Cardiac septum (tissue), 1 donor: Measurements from ENCODE around the gene STK32B. TPM values are rescaled to one million over a fixed set of nuclear protein-coding genes. Genes with fewer than 3 reads are reported as not detected.
"Not testable (repeated sequence)": the region's sequence is repeated elsewhere in the genome, so short reads cannot be mapped to it uniquely, and the experiment has no call there.

Experiments used
- DNase-seq: peaks from one replicate; pipeline ENCODE4 v3.0.0-alpha.2; 2020; ENCODE audit warnings: low spot score
- intact Hi-C: fragments of 100-400 bp; cut with DNase I; formaldehyde crosslinking; loops from one replicate; pipeline ENCODE4 v1.14.0; 2022
- total RNA-seq: library from RNA; stranded (reverse); fragmentation: NEBNext Ultra II Directional; extraction: Animal tissue kit (Norgen Biotek cat#: 25700); gene quantifications from one replicate; pipeline ENCODE4 v1.2.1, GENCODE V29; 2021
- donor health status: DM: no; HTN: no; CAD: no.

STK32B gene
- total RNA-seq, 1 donor from 2014 or later = 0.22 TPM

- no peak for DNase-seq
- intact Hi-C loops = loop anchor here (5.0 kb wide), 1 partner anchor 392 kb away; no protein-coding TSS in a partner anchor
These were observed 348.6 kb downstream of the STK32B start for GRCh38 chr4:5399790-5400421.

DNA sequence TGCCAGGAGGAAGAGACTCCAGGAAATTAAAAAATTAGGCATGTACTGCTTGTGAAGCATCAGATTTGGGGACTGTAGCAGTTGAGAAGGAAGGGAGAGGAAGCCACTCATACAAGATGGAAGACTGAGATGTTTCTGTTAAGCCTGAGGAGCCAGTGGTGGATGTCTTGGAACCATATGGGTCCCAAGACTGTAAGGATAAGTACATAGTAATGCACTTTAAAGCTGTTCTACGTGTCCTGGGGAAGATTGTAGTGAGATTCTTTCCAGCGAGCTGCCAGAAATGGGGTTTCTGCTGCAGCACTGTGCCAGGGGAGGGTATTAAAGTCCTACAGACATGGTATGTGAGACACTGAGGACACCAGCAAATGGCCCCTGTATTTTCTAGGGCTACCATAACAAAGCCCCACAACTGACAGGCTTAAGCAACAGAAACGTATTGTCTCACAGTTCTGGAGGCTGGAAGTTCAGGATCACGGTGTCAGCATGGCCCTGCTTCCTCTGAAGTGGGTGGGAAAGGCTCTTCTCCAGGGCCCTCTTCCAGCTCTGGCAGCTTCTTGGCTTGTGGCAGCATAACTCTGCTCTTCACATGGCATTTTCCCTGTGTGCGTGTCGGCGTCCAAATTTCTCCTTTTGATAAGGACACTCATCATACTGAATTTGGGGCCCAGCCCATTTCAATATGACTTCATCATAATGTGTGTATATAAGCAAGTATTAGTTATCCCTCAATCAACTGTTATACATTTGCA, 352.6 kb downstream of the STK32B start:
- intact Hi-C loops = loop anchor here (5.0 kb wide), 1 partner anchor 388 kb away; no protein-coding TSS in a partner anchor

GRCh38 chr4:5409237-5409636, 358.0 kb downstream of the STK32B start:
- intact Hi-C loops = no loop called here

More for the DNA sequence above, 352.6 kb downstream of the STK32B start:
- DNase-seq = no peak

GRCh38 chr4:5409972-5410618, 358.8 kb downstream of the STK32B start:
- intact Hi-C loops = no loop called here

More at GRCh38 chr4:5409237-5409636, 358.0 kb downstream of the STK32B start:
- DNase-seq = no peak

DNA sequence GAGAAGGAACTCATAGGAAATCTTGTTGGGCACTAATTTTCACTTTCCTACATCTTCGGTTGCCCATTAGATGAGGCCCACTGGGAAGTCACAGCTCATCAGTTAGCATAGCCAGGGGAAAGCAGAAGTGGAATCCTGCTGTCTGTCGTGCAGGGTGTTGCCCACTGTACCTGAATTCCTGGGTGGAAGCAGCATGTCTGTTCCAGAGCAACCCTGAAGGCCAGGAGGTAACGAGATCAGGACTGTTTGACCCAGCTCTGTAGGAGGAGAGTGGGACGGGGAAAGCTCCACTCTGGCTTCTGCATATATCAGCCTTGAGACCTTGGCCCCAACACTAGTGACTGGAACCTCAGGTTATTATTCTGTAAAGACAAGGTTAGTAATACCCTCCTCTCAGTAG, 361.0 kb downstream of the STK32B start:
- intact Hi-C loops = no loop called here
- no peak for DNase-seq

More at GRCh38 chr4:5409972-5410618, 358.8 kb downstream of the STK32B start:
- DNase-seq = no peak

GRCh38 chr4:5412751-5413150, 361.5 kb downstream of the STK32B start:
- intact Hi-C loops = no loop called here

GRCh38 chr4:5416637-5417036, 365.4 kb downstream of the STK32B start:
- intact Hi-C loops = no loop called here
- DNase-seq = no peak

More at GRCh38 chr4:5412751-5413150, 361.5 kb downstream of the STK32B start:
- no peak for DNase-seq

- no peak for DNase-seq
- intact Hi-C loops = no loop called here
These were observed 369.0 kb downstream of the STK32B start for GRCh38 chr4:5420266-5420665.

DNA sequence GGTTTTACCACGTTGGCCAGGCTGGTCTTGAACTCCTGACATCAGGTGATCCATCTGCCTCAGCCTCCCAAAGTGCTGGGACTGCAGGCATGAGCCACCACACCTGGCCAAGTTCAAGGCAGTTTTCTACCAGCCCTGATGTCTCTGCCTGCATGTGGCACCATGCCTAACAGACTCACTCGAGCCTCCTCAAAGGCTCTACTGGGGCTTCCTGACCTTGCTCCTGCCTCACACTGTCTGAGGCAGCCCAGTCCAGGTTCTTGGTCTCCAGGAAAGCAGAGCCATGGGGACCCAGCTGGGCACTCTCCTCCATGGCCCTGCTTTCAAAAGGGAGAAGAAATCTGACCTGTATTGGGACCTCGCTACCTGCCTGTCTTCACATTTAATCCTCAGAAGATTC, 370.1 kb downstream of the STK32B start:
- DNase-seq = no peak
- intact Hi-C loops = no loop called here

GRCh38 chr4:5422195-5422594, 370.9 kb downstream of the STK32B start:
- intact Hi-C loops = no loop called here
- DNase-seq = no peak

DNA sequence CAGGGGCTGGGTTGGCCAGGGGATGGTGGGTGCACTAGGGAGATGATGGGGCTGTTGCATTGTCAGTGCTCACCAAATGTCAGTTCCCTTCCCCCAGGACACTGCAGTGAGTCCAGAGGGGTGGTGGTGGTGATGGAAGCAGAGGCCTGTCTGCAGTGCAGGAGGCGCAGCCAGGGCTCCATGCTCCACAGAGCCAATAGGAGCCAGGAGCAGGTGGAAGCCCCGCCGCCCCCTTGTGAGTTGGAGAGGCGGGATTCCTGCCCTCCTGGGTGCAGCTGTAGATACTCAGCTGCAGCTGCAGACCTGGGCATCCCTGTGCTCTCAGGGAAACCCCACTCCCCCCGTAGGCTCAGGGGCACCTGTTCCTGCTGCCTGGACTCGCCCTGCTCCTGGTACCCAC, 372.4 kb downstream of the STK32B start:
- DNase-seq = no peak

GRCh38 chr4:5424211-5424610, 372.9 kb downstream of the STK32B start:
- intact Hi-C loops = no loop called here
- no peak for DNase-seq

More for the DNA sequence above, 372.4 kb downstream of the STK32B start:
- intact Hi-C loops = no loop called here

DNA sequence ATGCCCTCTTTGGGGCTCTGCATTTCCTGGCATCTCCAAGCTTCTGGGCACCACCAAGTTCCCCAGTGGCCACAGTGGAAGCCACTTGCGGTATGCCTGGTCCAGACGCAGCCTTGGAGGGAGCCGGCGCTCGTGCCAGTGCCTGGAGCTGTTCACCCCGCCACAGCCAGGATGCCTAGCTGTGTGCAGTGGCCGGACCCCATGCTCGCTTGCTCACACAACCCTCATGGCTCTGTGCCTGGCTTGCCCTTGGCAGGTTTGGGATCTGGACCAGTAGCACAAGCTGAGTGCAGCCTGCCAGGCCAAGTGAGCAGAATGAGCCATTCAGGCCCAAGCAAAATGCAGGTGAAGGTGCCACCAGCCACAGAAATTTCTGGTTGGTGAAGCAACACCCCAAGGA, 373.6 kb downstream of the STK32B start:
- DNase-seq = no peak
- intact Hi-C loops = no loop called here

DNA sequence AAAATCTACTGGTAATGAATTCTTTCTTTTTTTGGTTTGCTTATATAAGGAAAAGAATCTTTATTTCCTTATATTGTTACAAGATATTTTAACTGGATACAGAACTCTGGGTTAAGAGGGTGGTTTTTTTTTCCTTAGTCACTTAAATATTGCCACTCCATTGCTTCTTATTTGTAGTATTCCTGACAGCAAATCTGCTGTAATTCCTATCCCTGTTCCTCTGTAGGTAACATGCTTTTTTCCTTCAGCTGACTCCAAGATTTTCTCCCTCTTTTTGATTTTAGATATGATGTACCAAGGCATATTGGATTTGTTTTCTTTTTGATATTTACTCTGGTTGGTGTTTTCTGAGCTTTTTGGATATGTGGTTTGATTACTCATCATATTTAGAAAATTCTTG, 378.5 kb downstream of the STK32B start:
- DNase-seq = no peak
- intact Hi-C loops = no loop called here

DNA sequence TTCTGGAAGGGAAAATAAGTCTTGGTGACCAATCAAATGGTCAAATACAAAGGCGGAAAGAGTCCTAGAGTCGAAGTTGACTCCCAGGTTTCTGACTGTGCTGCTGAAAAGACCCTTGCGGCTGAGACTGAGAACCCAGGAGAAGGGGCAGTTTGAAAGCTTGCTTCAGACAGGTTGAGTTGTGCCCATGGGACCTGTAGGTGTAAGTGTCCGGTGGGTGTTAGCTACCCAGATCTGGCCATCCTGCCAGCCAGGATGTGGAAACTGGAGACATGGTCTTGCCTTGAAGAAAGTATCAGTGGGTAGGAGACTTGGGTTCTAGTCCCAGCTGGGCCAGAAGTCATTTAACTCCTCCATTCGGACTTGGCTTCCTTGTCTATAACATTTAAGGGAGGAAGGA, 381.9 kb downstream of the STK32B start:
- no peak for DNase-seq
- intact Hi-C loops = no loop called here

GRCh38 chr4:5435201-5435600, 383.9 kb downstream of the STK32B start:
- no peak for DNase-seq
- intact Hi-C loops = no loop called here

- intact Hi-C loops = no loop called here
- DNase-seq = no peak
These were observed 384.5 kb downstream of the STK32B start for GRCh38 chr4:5435823-5436222.

GRCh38 chr4:5443976-5444802, 392.9 kb downstream of the STK32B start:
- DNase-seq = peak; percentile 54
- intact Hi-C loops = not testable (repeated sequence)

DNA sequence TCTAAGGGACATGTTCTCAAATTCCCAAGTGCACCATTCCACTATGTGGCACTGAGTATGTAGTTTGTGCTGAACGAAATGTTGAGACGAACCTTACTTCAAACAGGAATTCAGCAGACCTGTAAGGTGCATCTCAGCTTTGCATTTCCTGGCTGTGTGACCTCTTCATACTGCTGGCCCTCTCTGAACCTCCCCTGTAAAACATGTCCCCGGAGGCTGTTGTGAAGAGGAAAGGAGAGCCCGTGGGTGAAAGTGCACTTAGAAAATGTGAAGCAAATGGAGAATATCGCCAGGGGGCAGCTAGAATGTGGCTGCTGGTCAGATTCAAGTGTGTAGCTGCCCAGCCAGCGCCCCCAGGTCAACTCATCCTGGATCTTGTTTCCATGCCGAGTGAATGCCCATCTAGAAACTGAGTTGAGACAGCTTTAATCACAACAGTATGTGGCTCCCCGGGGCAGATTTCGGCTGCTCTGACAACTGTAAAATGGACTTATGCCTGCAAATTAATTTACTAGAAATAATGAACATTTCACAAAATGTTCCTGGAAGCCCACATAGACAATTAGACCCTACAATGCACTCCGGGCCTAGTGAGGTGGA, 393.7 kb downstream of the STK32B start:
- peak; percentile 19 for DNase-seq
- intact Hi-C loops = no loop called here
